HG02610 (cell line): ENCODE results near the gene VASN.

ENCODE experiments used
- ATAC-seq: cut with Tn5 transposase; IDR thresholded peaks from one replicate; pipeline ENCODE4 v1.9.1; 2021; ENCODE audit warnings: mild to moderate bottlenecking, moderate library complexity; ENCODE audit not compliant: unreplicated experiment

The VASN gene

DNA sequence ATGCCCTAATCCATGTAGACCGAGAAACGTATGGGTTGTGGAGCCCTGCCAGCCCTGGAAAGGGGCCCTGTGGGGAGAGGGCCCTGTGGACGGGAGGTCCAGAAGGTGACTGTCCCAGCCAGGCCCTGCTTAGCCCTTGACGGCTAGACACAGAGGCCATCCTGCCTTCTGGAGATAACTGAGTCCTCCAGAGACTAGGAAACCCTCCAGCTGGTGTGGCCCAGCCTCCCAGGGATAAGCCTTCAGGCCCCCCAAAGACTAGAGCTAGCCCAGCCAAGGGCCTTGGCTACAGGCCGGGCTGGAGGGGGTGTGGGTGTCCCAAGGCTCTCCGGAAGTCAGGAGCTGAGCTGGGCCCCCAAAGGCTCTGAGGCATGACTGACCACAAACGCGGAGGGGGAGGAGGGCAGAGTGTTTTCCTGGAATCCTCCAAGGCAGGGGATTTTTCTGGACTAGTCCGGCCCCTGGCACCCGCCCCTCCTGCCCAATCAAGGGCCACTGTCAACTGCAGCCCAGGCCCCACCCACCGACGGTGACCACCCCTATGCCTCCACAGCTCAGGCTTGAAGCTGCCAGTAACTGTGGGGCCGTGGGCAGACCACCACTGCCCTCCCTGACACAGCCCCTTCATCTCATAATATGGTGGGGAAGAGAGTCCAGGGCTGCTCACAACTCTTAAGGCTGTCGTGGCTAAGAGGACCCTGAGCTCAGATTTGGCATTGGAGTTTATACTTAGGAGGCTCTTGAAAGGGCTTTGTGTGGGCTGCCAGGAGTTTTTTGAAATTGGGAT is 885 bp upstream of the VASN start:
- no peak for ATAC-seq

DNA sequence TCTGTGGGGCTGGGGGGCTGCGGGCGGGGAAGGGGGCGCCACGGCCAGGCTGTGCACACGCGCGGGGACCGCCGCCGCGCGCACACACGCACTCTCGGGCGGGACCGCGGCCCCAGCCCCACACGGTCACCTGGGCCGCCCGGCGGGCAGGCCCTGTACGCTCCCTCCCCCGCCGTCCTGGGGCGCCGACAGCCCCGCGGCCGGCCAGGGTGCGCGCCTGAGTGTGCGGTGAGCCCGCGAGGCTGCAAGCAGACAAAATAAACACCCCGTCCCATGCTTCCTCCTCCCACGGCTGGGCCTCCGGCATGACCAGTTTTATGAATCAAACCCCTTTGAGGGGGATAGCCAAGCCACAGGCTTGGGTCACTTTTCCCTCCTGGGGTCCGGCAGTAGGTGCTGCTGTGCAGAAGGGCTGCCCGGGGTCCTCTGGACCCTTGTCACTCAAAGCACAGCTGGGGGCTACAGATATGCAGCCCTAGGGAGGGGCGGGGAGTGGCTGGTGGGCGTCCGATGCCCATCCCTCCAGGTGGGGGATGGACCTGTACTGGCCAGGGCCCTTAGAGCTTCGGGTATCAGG is 441 bp downstream of the VASN start:
- no peak for ATAC-seq

DNA sequence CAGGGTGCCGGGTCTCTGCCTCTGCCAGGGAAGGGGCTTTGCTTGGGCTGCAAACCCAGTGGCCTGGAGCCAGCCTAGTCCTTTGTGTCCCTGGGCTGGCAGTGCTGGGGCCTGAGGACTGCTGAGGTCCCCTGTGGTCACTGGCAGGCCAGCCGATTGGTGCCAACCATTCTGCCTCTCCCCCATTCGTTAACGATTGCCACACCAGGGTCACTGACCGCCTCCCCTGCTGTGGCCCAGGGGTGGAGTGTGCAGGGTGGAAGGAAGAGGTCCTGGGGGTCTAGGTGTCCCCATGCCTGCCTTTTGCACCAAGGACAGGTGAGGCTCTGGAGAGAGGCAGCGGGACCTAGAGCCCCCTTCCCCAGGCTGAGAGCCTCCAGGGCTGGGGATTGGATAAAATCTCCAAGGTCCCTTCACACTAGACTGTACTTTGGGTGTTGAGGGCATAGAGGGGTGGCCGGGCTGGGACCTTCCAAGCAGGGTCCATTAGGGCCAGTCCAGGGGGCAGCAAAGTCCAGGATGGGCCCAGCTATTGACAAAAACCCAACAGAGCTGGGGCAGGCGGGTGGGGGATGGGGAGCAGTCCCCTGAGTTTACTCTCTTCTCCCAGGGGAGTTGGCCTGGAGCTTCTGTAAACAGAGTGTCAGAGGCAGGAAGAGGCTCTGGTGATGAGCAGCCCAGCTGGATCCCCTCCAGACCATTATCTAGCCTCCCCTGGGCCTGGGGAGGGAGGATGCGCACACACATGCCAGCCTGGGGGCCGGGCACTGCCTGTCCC is 1.1 kb downstream of the VASN start:
- no peak for ATAC-seq

DNA sequence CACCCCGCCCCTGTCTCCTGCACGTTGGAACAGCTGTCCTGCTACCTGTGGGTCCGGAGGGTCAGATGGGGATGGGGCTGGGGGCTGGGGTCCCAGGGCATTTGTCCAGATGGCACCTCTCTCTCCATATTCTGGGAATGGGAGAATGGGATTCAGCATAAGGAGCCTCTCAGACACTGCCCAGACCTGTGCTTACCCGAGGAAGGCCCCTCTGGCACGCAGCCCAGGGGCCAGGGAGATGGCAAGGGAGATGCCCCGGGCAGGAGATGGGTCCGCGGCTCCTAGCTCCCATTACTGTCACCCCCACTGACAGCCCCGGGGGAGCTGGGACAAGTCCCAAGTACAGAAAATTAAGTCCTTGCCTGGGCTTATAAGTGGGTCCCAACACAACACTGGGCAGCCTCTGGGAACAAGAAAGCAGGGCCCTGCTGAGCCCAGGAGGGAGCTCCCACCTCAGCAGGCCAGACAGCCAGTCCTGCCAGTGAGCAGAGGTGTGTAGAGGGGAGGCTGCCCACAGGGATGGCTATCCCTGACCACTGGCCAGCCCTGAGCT is 1.8 kb downstream of the VASN start:
- ATAC-seq, result no peak

DNA sequence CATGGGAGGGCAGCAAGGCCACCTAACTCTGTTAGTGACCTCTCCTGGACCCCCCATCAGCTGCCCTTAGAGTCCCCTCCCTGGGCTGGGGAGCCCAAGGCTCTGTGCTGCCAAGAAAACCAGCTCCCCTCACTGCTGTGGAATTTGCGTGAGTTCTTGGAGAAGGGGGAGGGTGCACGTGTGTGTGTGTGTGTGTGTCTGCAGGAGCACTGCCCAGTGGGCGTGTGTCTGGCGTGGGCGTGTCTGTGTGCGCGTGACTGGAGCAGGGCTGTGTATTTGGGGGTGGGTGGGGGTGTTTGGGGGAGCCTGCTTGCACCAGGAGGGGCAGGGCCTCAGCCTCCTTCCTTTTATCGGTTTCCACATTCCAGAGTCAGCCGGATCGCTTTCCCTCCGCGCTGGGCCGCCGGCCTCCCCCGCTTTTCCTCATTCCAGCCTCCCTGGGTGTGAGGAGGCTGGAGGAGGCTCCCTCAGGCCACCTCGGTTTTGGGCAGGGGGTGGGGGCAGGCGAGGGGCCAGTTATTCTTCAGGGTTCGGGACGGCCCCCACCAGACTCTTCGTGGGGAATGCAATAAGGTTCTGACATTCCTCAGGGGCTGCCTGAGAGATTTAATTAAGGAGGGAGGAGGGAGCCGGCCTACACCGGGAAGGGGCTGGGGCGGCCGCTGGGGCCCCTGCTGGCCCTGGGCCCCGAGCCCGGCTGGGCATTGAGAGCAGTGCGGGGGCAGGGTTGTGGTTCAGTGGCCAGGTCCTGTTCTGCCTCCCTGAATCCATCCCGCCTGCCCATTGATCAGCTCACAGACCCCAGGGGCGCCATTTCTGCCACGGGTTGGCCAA is 2.5 kb downstream of the VASN start:
- no peak for ATAC-seq

DNA sequence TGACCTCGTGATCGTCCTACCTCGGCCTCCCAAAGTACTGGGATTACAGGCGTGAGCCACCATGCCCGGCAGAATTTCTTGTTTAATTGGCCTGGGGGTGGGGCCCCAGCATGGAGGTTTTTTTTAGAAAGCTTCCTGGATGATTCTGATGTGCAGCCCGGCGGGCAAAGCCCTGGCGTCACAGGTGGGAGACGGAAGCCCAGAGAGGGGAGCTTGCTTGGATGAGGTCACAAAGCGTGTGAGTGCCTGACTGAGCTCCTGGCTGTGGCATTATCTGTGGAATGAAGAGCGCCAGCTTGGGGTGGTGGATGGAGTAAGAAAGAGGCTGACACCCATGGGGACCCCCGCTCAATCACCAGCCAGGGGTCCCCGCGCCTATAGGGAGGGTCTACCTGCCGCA is 4.1 kb downstream of the VASN start:
- no peak for ATAC-seq

DNA sequence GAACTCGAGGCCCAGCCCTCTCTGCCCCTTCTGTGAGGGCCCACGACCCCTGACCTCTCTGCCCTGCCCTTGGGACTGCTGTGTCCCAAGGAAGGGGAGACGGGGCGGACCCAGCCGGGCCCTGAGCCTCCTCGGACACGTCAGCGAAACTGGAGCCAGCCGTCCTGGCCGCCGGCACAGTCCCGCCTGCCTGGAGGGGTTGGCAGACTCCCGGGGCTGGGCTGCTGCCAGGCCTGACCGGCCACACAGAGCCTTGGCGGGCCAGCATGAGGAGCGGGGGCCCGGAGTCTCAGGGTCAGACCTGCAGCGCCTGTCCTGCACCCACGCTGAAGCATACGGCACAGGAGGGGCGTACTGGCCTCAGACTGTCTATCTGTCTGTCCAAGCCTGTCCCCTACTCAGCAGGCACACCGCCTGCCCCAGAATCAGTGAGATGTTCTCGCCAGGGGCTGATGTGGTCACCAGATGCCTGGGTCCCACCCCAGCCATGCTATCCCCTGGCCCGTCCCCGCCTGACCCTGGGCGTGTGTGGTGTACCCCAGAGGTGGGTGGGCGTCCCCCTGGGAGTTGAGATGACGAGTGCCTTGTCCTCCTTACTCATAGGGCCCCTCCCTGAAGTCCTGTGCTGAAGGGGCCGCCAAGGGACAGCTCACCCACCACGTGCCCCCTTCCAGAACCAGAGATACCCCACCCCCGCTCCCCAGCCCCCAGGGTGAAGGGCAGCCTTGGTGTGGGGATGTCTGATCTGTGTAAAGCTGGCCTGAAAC is 4.7 kb downstream of the VASN start:
- no peak for ATAC-seq

DNA sequence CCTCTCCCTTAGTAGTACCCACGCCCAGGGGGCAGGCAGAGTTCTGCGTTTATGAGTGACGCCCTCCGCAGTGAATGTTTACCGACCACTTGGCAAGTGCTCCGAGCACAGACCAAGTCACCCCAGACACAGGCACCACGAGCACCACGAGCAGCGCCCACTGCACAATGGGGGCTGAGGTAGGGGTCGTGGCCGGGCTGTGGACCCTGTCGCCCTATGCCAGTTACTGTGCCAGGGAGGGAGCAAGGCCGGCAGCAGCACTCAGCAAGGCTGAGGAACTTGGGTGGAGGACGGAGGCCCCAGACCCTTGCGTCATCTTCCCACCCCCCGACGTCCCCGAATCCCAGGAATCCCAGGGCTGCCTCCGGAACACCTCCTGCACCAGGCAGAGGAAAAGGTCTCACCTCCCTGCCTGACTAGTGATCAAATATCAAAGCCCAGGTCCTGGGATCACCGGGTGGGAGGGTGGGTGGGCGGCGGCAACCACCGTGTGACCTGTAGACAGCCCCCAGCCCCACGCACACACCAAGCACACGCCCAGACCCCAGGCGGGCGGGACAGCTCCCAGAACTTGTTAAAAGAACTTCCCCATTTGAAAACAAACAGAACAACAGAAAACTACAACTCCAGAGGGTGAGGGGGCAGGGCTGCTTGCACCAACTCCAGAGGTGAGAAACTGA is 5.4 kb downstream of the VASN start:
- no peak for ATAC-seq

DNA sequence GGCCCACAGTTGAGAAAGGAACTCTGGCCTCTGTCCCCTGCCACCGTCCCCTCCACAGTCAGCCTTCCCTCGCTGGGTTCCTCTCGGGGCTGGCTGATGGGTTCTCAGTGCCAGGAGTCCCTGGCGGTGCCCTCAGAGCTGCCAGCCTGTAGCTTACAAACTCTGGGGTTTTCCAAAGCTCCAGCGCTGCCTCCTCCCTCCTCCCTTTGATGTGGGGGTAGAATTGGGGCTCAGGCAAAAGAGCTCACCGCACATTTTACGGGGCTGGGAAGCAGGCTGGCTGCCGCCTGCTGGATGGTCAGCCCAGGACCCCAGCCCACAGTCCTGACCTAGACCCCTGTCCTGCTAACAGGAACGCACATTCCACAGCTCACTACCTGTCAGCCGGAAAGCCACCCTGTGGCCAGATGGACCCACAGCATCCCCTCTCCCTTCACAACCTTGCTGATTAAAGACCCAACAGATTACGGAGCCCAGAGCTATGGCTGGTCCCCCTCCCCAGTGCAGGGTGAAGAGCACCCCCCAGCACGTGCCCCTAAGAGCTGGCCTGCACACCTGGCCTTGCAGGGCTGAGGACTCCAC is 6.0 kb downstream of the VASN start:
- ATAC-seq, result no peak

DNA sequence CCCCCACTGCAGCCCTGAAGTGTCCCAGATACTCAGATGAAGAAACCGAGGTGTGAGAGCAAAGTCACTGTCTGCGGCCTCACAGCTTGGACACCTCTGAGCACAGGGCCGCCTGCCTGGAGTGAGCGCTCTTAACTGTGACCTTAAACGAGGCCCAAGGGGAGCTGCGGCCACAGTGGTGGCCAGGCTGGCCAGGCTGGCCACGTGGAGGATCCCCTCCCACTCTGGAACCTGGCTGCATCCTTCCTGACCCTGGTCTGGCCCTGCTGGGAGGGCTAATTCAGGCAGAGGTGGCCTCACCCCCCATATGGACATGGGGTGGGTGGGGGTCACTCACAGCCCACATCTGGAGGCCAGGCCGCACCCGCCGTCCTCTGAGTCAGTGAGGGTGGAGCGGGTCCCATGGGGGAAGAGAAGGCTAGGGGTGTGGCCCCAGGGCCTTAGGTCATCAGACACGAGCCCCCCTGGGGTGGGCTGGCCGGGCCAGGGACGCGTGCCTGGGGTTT is 6.6 kb downstream of the VASN start:
- no peak for ATAC-seq

DNA sequence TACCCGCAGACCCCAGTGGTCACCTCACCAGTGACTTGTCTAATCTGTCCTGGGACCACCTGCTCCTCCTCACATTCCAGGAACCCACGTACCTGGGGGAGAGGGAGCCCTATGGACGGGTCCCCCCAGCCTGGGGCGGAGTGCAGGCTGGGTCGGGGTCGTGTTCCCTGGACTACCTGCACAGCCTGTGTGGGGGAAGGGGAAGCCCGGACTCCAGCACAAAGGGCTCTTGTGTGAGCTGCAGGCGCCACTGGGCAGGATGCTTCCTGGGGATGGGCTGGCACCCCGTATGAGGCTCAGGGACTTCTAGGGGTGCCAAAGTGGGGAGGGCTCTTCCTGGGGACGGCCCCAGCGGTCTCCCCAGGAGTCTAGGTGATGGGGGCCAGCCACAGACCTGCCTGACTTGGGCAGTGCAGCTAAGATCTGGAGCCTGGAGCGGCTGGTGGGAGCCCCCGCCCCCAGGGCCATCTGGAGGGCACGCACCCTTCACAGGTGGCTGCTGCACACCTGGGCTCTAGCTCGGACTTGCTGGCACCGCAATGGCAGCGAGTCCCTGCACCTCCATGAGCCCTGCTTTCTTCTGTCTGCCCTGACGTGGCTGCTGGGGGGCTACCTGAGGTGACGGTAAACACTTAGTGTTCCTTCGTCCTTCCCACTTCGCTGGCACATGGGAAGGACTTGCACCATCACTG is 7.5 kb downstream of the VASN start:
- ATAC-seq, result no peak

DNA sequence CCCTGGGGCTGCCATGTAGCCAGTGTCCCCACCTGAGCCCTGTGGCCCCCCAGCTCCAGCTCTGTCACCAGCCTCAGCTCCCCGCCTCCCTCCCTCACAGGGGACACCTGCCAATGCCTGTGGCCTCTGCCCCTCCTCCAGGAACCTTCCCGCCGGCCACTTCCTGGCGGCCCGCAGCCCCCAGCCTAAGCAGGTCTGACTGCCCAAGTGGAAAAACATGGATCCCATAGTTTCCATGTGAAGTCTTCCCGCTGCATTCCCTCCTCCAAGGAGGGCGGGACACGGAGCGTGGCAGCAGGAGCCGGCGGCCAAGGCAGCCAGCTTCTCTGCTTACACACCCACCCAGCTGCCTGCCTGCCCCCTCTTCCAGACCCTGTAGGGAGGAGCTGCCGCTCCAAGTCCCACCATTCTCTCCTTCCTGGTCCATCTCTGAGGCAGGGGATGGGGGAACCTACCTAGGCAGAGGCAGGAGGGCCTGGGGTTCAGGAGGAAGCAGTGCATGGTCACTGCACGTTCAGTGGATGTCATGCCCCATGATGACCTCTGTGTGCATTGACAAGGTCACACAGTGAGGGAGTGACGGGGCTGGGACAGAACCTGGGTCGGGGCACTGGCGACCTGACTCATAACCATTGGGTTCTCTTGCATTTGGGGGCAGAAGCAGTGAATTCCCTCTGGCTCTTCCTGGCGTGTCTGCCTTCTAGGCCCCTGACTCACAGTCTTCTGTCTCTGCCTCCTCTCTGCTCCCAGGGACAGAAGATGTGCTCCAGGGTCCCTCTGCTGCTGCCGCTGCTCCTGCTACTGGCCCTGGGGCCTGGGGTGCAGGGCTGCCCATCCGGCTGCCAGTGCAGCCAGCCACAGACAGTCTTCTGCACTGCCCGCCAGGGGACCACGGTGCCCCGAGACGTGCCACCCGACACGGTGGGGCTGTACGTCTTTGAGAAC is 8.7 kb downstream of the VASN start:
- no peak for ATAC-seq

DNA sequence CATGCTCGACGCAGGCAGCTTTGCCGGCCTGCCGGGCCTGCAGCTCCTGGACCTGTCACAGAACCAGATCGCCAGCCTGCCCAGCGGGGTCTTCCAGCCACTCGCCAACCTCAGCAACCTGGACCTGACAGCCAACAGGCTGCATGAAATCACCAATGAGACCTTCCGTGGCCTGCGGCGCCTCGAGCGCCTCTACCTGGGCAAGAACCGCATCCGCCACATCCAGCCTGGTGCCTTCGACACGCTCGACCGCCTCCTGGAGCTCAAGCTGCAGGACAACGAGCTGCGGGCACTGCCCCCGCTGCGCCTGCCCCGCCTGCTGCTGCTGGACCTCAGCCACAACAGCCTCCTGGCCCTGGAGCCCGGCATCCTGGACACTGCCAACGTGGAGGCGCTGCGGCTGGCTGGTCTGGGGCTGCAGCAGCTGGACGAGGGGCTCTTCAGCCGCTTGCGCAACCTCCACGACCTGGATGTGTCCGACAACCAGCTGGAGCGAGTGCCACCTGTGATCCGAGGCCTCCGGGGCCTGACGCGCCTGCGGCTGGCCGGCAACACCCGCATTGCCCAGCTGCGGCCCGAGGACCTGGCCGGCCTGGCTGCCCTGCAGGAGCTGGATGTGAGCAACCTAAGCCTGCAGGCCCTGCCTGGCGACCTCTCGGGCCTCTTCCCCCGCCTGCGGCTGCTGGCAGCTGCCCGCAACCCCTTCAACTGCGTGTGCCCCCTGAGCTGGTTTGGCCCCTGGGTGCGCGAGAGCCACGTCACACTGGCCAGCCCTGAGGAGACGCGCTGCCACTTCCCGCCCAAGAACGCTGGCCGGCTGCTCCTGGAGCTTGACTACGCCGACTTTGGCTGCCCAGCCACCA is 9.7 kb downstream of the VASN start:
- no peak for ATAC-seq

DNA sequence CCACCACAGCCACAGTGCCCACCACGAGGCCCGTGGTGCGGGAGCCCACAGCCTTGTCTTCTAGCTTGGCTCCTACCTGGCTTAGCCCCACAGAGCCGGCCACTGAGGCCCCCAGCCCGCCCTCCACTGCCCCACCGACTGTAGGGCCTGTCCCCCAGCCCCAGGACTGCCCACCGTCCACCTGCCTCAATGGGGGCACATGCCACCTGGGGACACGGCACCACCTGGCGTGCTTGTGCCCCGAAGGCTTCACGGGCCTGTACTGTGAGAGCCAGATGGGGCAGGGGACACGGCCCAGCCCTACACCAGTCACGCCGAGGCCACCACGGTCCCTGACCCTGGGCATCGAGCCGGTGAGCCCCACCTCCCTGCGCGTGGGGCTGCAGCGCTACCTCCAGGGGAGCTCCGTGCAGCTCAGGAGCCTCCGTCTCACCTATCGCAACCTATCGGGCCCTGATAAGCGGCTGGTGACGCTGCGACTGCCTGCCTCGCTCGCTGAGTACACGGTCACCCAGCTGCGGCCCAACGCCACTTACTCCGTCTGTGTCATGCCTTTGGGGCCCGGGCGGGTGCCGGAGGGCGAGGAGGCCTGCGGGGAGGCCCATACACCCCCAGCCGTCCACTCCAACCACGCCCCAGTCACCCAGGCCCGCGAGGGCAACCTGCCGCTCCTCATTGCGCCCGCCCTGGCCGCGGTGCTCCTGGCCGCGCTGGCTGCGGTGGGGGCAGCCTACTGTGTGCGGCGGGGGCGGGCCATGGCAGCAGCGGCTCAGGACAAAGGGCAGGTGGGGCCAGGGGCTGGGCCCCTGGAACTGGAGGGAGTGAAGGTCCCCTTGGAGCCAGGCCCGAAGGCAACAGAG is 10.5 kb downstream of the VASN start:
- no peak for ATAC-seq

DNA sequence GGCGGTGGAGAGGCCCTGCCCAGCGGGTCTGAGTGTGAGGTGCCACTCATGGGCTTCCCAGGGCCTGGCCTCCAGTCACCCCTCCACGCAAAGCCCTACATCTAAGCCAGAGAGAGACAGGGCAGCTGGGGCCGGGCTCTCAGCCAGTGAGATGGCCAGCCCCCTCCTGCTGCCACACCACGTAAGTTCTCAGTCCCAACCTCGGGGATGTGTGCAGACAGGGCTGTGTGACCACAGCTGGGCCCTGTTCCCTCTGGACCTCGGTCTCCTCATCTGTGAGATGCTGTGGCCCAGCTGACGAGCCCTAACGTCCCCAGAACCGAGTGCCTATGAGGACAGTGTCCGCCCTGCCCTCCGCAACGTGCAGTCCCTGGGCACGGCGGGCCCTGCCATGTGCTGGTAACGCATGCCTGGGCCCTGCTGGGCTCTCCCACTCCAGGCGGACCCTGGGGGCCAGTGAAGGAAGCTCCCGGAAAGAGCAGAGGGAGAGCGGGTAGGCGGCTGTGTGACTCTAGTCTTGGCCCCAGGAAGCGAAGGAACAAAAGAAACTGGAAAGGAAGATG is 11.2 kb downstream of the VASN start:
- no peak for ATAC-seq
